PC-9 (cell line): ENCODE data around the gene RANBP10. TPM values are rescaled to one million over a fixed set of nuclear protein-coding genes. Genes with fewer than 3 reads are reported as not detected.

Experiments
- BruUV-seq: library from RNA; stranded (reverse); fragments of 400-500 nt; replicated peaks from 2 replicates; lab custom pipeline; 2021; lab: Mats Ljungman, UMichigan
- CTCF ChIA-PET: fragments of 300-600 bp; sonication (Branson Sonifier 250); formaldehyde crosslinking; loops from one replicate; lab custom pipeline; 2022; ENCODE audit warnings: antibody characterized with exemption; lab: Charles Lee
- POLR2A ChIA-PET: fragments of 300-600 bp; sonication (Branson Sonifier 250); formaldehyde crosslinking; loops from one replicate; lab custom pipeline; 2022; ENCODE audit warnings: antibody characterized with exemption; ENCODE audit not compliant: unreplicated experiment; lab: Charles Lee
- DNase-seq, 2 experiments: peaks; one replicate each; pipeline versions ENCODE4 v3.0.0 to v3.0.0-alpha.2; 2015 to 2022; ENCODE audit warnings: mixed read lengths in 1 of 2
- H2AFZ ChIP-seq: fragments of 200-600 bp; sonication (generic); 2 replicates; pipeline ENCODE4 v1.8.1; 2017; ENCODE audit warnings: antibody characterized with exemption
- H3F3A ChIP-seq: fragments of 200-600 bp; sonication (generic); 2 replicates; pipeline ENCODE4 v1.8.1; 2017; ENCODE audit warnings: antibody characterized with exemption, mild to moderate bottlenecking, low read depth; ENCODE audit not compliant: insufficient read depth
- H3K27ac ChIP-seq: fragments of 200-600 bp; sonication (generic); 2 replicates; pipeline ENCODE4 v1.6.1; 2016; ENCODE audit warnings: mixed run types
- H3K27me3 ChIP-seq: fragments of 200-600 bp; sonication (generic); 2 replicates; pipeline ENCODE4 v1.6.1; 2016; ENCODE audit warnings: low read depth, mixed run types; ENCODE audit not compliant: insufficient read depth
- H3K36me3 ChIP-seq: fragments of 200-600 bp; sonication (generic); 2 replicates; pipeline ENCODE4 v1.6.1; 2016; ENCODE audit warnings: low read depth, mixed run types
- H3K4me1 ChIP-seq: fragments of 200-600 bp; sonication (generic); replicated peaks from 2 replicates; pipeline ENCODE4 v1.6.1; 2016; ENCODE audit warnings: mixed run types; ENCODE audit not compliant: insufficient read depth
- H3K4me2 ChIP-seq: fragments of 200-600 bp; sonication (generic); 2 replicates; pipeline ENCODE4 v1.6.1; 2017; ENCODE audit warnings: mixed run types
- H3K4me3 ChIP-seq: fragments of 200-600 bp; sonication (generic); 2 replicates; pipeline ENCODE4 v1.6.1; 2016; ENCODE audit warnings: mixed run types
- H3K79me2 ChIP-seq: fragments of 200-600 bp; sonication (generic); 2 replicates; pipeline ENCODE4 v1.6.1; 2017; ENCODE audit warnings: low read depth, mixed run types
- H3K9me2 ChIP-seq: fragments of 200-600 bp; sonication (generic); 2 replicates; pipeline ENCODE4 v1.8.1; 2017; ENCODE audit warnings: mild to moderate bottlenecking; ENCODE audit not compliant: insufficient read depth
- H3K9me3 ChIP-seq: fragments of 200-600 bp; sonication (generic); 2 replicates; pipeline ENCODE4 v1.8.1; 2016; ENCODE audit warnings: low read depth; ENCODE audit not compliant: insufficient read depth
- H4K20me1 ChIP-seq: fragments of 200-600 bp; sonication (generic); 2 replicates; pipeline ENCODE4 v1.8.1; 2017; ENCODE audit not compliant: insufficient read depth
- CTCF ChIP-seq: fragments of 200-600 bp; sonication (generic); conservative IDR thresholded peaks from 2 replicates; pipeline ENCODE4 v1.6.1; 2017; ENCODE audit warnings: mixed run types, antibody characterized with exemption, mild to moderate bottlenecking, moderate library complexity
- EZH2 ChIP-seq: fragments of 200-600 bp; sonication (generic); IDR thresholded peaks from 2 replicates; pipeline ENCODE4 v1.8.0; 2017; ENCODE audit warnings: antibody characterized with exemption, low read depth
- intact Hi-C: fragments of 100-400 bp; cut with micrococcal nuclease; formaldehyde crosslinking; loops from one replicate; pipeline ENCODE4 v1.10.0; 2022; ENCODE audit not compliant: unreplicated experiment
- total RNA-seq: library from RNA; stranded (reverse); gene quantifications from 2 replicates; pipeline ENCODE4 v1.2.3, GENCODE V29; 2021

Gene RANBP10
- total RNA-seq, 1 experiment from 2014 or later, result 21.0 TPM

GRCh38 chr16:67713647-67714273, 92.6 kb downstream of the RANBP10 start:
- Histone ChIP-seq H3F3A (no peaks in the 10 kb centered on the region), H3K9me2 (no peaks in the 10 kb centered on the region), H3K27me3 (no peaks in the 10 kb centered on the region), H3K4me3 (no peak overlapping the region), H2AFZ (no peak overlapping the region), H4K20me1 (peaks cover 11% of the 10 kb centered on the region; the same call in 1 of the 2 replicates), H3K4me2 (no peak overlapping the region), H3K36me3 (no peaks in the 10 kb centered on the region), H3K27ac (no peak overlapping the region), H3K4me1 (peaks cover 11% of the 10 kb centered on the region), H3K9me3 (no peaks in the 10 kb centered on the region), H3K79me2 (peaks cover 66% of the 10 kb centered on the region)
- no peak for DNase-seq
- POLR2A ChIA-PET, result interaction anchor here (0.6 kb wide), 1 partner anchor 33 kb away, joined by 4 read pairs; no protein-coding TSS in a partner anchor
- BruUV-seq, result no TSS peak
- CTCF ChIA-PET, result interaction anchor here (0.6 kb wide), 1 partner anchor 192 kb away, joined by 4 read pairs; no protein-coding TSS in a partner anchor
- TF ChIP-seq EZH2, result no peak
- TF ChIP-seq CTCF, result no peak
- intact Hi-C loops, result no loop called here

DNA sequence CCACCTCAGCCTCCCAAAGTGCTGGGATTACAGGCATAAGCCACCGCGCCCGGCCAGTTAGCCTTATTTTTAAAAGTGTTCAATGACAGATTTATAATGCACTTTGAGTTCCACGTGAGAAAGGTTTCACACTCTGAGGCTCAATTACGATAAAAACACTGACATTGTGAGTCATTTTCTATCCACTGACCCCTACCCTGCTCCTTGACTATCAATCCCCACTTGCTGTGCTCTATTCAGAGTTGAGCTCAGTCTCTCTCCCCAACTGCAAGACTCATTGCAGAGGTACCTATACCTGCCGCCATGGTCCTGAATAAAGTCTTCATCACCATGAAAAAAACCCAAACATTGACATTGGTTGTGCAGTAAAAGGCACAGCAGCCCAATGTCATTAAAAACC, 95.8 kb downstream of the RANBP10 start:
- ChIA-PET POLR2A (no interaction called here), CTCF (no interaction called here)
- H3K4me1 ChIP-seq, result no peaks in the 10 kb centered on the region
- no peaks in the 10 kb centered on the region for H3K36me3 ChIP-seq
- no TSS peak for BruUV-seq
- DNase-seq, result no peak
- 0 out of 2 replicates have a peak, but pooled peaks cover 7% of the 10 kb centered on the region for H4K20me1 ChIP-seq
- no peak overlapping the region for H2AFZ ChIP-seq
- H3K79me2 ChIP-seq, result peaks cover 39% of the 10 kb centered on the region
- no peaks in the 10 kb centered on the region for H3K9me3 ChIP-seq
- H3K27ac ChIP-seq, result no peak overlapping the region
- no peaks in the 10 kb centered on the region for H3F3A ChIP-seq
- H3K27me3 ChIP-seq, result no peaks in the 10 kb centered on the region
- no peak overlapping the region for H3K4me3 ChIP-seq
- intact Hi-C loops, result no loop called here
- H3K9me2 ChIP-seq, result no peaks in the 10 kb centered on the region
- H3K4me2 ChIP-seq, result no peak overlapping the region
- TF ChIP-seq CTCF, result no peak
- no peak for TF ChIP-seq EZH2

DNA sequence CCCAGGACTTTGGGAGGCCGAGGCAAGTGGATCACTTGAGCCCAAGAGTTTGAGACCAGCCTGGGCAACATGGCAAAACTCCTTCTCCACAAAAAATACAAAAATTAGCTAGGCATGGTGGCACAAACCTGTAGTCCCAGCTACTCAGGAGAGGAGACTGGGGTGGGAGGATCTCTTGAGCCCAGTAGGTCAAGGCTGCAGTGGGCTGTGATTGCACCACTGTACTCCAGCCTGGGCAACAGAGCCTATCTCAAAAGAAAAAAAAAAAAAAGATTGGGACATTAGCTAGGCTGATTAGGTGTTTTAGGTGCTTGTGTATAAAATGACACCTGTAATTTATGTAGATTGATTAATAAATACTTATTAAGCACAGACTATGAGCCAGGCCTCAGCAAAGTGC, 97.3 kb downstream of the RANBP10 start:
- H3K4me2 ChIP-seq, result no peak overlapping the region
- H3K27me3 ChIP-seq, result no peaks in the 10 kb centered on the region
- no peak for DNase-seq
- CTCF ChIA-PET, result no interaction called here
- no TSS peak for BruUV-seq
- H3K4me3 ChIP-seq, result no peak overlapping the region
- H3K36me3 ChIP-seq, result no peaks in the 10 kb centered on the region
- no peaks in the 10 kb centered on the region for H3K9me3 ChIP-seq
- no peaks in the 10 kb centered on the region for H3K4me1 ChIP-seq
- H2AFZ ChIP-seq, result no peak overlapping the region
- intact Hi-C loops, result no loop called here
- H3K79me2 ChIP-seq, result peaks cover 32% of the 10 kb centered on the region
- H3K9me2 ChIP-seq, result no peaks in the 10 kb centered on the region
- H4K20me1 ChIP-seq, result 0 out of 2 replicates have a peak, but pooled peaks cover 6% of the 10 kb centered on the region
- no peak overlapping the region for H3K27ac ChIP-seq
- 0 out of 2 replicates have a peak, but pooled peaks cover 7% of the 10 kb centered on the region for H3F3A ChIP-seq
- no peak for TF ChIP-seq CTCF
- POLR2A ChIA-PET, result no interaction called here
